GM19328 (cell line): ENCODE measurements around the gene AFTPH.

Source experiments
- ATAC-seq: cut with Tn5 transposase; IDR thresholded peaks from one replicate; pipeline ENCODE4 v1.9.1; 2021; ENCODE audit warnings: mild to moderate bottlenecking, moderate library complexity; ENCODE audit not compliant: unreplicated experiment

The AFTPH gene

GRCh38 chr2:64537991-64538390 is 13.9 kb downstream of the AFTPH start:
- no peak for ATAC-seq

- no peak for ATAC-seq
Measured at GRCh38 chr2:64538764-64539433, 14.8 kb downstream of the AFTPH start.

- ATAC-seq = no peak
Measured at GRCh38 chr2:64540615-64541014, 16.5 kb downstream of the AFTPH start.

- ATAC-seq = no peak
Measured at GRCh38 chr2:64541547-64541946, 17.4 kb downstream of the AFTPH start.

- ATAC-seq = no peak
Measured at GRCh38 chr2:64542071-64543007, 18.2 kb downstream of the AFTPH start.

GRCh38 chr2:64543008-64543697 is 19.0 kb downstream of the AFTPH start:
- ATAC-seq = no peak

GRCh38 chr2:64548761-64549160 is 24.6 kb downstream of the AFTPH start:
- ATAC-seq = no peak

- no peak for ATAC-seq
Measured at GRCh38 chr2:64550042-64550441, 25.9 kb downstream of the AFTPH start.

DNA sequence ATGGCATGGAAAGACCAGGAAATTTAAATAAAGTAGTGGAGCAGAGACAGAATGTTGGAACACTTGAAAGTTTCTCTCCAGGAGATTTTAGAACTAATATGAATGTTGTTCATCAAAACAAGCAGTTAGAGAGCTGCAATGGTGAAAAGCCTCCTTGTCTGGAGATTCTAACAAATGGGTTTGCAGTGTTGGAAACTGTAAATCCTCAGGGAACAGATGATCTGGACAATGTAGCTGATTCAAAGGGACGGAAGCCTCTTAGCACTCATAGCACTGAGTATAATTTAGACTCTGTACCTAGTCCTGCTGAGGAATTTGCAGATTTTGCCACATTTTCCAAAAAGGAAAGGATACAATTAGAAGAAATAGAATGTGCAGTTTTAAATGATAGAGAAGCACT is 27.7 kb downstream of the AFTPH start:
- no peak for ATAC-seq

- ATAC-seq = no peak
Measured at GRCh38 chr2:64554117-64554516, 30.0 kb downstream of the AFTPH start.

DNA sequence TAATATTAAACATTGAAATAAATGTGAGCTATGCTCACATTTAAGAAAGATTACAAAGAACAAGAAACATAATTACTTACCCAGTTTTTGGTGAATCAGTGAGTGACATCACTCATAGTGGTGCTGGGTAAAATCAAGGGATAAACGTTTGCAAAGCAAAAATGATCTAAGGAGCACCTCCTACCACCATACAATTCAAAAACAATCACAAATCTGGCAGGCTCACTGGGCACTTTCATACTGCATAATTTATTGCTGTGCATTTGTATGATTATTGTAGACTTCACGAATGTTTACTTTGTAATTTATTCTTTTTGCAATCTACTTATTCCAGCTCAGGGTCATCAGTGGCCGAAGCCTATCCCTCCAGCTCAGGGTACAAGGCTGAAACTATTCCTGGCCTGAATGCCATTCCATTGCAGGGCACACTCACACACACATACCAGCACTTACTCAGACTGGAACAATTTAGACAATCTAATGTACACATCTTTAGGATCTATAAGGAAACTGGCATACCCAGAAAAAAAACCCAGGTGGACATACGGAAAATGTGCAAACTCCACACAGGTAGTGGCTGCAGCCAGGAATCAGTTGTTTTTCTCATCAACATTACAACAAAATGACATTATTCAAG is 34.4 kb downstream of the AFTPH start:
- no peak for ATAC-seq

- ATAC-seq = no peak
Measured at GRCh38 chr2:64562148-64562784, 38.1 kb downstream of the AFTPH start.

- no peak for ATAC-seq
Measured at GRCh38 chr2:64563436-64563938, 39.4 kb downstream of the AFTPH start.

- ATAC-seq = no peak
Measured at GRCh38 chr2:64565949-64566710, 42.0 kb downstream of the AFTPH start.

GRCh38 chr2:64567473-64567872 is 43.3 kb downstream of the AFTPH start:
- no peak for ATAC-seq

GRCh38 chr2:64568836-64569235 is 44.7 kb downstream of the AFTPH start:
- ATAC-seq = no peak

GRCh38 chr2:64574871-64575270 is 50.7 kb downstream of the AFTPH start:
- ATAC-seq = no peak

DNA sequence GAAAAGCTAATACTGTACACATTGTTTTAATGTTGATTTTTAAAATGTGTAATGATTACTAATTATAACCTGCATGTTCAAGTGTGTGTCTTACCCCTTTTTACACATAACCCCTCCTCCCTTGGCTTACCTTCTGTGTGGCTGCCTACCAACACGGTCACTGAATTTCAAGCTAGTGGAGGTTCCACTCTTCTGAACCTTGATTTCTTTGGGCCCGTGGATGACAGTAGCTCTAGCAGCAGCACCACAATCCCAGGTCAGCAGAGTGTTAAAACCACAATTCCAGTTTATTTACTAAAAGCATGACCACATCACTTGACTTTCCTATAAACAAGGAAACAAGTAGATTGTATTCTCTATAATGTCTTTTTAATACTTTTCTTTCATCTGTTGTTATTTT is 56.9 kb downstream of the AFTPH start:
- no peak for ATAC-seq

DNA sequence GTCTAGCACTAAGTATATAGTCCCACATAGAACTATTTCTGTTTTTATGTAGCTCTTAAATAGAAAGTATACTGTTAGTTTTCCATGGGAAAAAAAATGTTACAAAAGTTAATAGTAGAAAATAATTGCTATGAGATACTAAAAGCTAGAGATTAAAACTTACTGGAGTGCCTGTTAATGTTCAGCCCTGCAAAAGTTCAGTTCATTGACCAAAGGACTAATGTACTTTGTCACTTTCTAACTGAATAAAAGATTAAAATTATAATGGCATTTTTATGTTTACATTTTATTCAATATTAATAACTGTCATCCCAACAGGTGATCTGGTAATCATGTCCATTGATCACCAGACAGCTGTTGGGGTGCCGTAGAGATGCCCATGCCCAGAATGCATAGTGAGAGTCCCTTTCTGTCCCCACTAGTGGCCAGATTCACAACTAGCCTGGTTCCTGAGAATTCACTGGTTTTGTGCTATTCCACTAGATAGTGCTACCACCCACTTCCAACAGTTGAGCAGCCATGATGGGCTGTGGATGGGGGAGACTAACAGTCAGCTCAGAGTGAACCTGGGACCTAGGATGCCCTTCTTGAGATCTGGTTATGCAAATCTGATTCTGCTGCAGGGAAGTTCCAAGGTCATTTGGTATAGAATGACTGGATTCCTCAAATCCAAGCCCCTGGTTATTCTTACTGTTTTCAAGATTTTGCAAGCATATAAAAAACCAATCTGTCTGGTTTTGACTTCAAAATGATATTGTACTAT is 57.8 kb downstream of the AFTPH start:
- no peak for ATAC-seq
